ENCODE measurements around the gene LTB4R. TPM values are rescaled to one million over a fixed set of nuclear protein-coding genes. Genes with fewer than 3 reads are reported as not detected.

LTB4R gene
- total RNA-seq, 1 experiment from 2014 or later: 2.9 TPM

GRCh38 chr14:24278424-24278823, 32.9 kb upstream of the LTB4R start:
- no peak for DNase-seq (ENCODE audit: low spot score)

- DNase-seq (ENCODE audit: low spot score): no peak
Observed at GRCh38 chr14:24279301-24280186, 31.8 kb upstream of the LTB4R start.

DNA sequence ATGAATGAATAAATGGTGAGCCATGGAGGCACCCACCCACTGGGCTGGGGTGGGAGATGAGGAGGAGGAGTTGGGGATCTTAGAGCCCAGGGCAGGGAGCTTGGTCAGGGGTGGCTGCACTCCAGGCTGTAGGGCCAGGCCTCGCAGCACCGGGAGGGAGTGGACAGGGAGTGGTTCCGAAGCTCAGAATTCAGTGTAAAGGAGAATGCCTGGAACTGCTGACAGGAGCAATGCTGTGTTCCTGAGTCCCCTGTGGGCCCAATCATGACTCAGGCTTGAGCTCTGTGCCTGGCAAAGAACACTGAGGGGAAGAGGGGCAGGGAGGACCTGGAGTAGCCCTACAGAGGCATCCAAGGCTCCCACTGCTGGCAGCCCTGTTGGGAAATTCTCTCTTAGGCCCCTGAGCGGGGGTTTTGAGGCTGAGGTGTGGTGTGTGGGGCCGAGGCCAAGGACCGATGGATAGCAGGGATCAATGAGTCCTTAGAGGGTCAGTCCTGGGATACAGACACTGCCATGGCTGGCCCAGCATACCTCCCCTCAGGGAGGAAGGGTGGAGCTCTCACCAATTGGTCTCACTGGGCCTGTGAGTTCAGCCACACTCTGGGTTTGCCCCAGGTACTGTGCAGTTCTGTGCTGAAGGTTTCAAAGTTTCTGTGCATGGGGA, 30.4 kb upstream of the LTB4R start:
- no peak for DNase-seq (ENCODE audit: low spot score)

DNA sequence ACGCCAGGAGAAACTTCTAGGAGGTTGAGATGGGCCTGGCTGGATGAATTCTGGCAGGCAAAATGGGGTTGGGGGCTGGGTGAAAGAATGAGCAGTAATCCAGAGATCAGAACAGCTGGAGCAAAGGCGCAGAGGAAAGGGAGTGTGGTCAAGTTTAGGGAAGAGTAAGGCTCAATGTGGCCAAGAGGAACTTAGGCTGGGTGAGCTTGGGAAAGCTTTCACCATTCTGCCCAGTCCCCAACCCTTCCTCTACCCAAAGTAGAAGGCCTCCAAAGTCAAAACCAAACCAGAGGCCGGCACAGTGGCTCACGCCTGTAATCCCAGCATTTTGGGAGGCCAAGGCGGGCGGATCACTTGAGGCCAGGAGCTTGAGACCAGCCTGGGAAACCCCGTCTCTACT, 29.7 kb upstream of the LTB4R start:
- DNase-seq (ENCODE audit: low spot score): no peak

GRCh38 chr14:24282736-24283135, 28.6 kb upstream of the LTB4R start:
- DNase-seq (ENCODE audit: low spot score): no peak

- no peak for DNase-seq (ENCODE audit: low spot score)
Observed at GRCh38 chr14:24283796-24284460, 27.4 kb upstream of the LTB4R start.

- DNase-seq (ENCODE audit: low spot score): no peak
Observed at GRCh38 chr14:24284501-24285035, 26.7 kb upstream of the LTB4R start.

DNA sequence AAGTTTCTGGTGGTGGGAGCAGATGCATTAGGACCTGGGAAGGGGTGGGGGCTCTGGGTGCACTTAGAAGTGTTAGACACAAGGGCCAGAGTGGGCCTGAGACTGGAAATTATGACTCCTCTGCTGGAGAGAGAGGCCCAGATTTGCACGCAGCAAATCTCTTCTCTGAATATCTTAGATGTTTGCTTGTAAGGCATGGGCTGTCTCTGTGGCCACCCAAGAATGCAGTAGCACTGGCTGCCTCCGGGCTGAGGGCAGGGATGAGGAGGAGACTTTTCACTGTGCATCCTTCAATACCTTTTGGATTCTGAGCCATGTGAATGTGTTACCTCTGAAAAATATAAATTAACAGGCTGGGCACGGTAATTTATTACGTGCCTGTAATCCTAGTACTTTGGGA, 26.0 kb upstream of the LTB4R start:
- no peak for DNase-seq (ENCODE audit: low spot score)

GRCh38 chr14:24286996-24287395, 24.3 kb upstream of the LTB4R start:
- DNase-seq (ENCODE audit: low spot score): no peak

- DNase-seq (ENCODE audit: low spot score): no peak
Observed at GRCh38 chr14:24289649-24290280, 21.5 kb upstream of the LTB4R start.

GRCh38 chr14:24290746-24291145, 20.6 kb upstream of the LTB4R start:
- DNase-seq (ENCODE audit: low spot score): no peak

DNA sequence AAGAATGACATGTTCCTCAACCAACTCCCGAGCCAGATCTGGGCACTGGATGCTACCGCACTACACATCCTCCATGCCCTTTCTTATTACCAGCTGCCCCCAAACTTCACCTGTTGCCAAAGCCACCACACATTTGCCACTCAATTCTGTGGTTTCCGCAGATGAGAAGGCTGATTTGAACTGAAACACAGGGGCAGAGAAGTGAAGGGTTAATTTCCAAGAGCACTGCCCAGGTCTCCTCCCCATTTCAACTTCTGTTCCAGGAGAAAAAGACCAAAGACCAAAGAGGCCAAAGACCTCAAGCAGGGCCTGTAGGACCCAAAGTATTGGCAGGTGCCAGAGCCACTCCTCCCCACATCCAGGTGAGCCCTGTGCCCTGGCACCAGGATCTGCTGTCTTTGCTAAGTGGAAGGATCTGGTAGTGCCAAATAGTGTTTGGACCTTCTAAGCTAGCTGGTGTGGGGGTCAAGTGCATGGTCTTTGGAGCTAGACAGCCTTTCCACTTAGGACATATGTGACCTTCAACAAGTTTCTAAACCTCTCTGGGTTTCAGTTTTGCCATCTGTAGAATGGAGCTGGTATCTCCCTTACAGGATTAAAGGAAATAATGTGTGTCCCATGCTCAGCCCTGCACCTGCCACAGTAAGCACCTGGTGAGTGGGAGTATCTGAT, 19.7 kb upstream of the LTB4R start:
- DNase-seq (ENCODE audit: low spot score): no peak

DNA sequence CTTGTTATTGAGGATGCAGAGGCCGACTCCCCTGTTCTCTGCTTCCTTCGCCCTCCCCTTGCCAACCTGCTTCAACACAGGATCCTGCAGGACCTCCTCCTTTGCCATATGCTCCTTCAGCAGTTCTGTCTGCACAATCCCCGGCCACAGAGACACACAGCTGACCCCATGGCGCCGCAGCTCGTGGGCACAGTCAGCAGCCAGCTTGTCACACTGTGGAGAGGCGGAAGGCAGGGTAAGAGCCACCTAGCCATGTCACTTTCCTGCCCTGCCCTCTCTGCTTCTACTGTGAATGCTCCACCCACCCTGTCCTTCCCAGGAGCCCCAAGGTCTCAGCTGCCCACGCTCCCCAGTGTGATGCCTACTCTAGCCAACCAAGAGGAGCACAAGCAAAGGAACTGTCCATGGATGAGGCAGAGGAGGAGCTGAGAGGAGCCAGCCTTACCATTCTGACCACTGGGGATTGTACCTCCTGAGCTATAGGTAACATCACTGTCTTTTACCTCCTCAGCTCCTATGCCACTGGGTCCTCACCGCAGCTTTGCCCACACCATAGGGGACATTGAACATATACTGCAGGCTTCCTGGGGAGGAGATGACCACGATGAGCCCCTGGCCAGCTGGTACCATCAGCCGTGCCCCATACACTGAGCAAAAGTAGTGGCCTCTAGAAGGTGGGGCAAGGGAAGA, 19.0 kb upstream of the LTB4R start:
- DNase-seq (ENCODE audit: low spot score): no peak

DNA sequence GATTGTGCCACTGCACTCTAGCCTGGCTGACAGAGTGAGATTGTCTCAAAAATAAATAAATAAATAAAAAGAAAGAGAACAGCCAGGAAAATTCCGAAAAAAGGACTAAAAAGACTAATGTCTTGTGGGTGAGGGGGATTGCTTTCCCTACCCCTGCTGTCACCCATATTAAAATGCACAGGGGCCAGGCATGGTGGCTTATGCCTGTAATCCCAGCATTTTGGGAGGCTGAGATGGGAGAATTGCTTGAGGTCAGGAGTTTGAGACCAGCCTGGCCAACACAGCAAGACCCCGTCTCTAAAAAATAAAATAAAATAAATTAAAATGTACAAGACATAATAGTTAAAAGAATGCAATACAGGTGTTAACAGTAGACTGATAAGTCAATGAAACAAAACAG, 17.8 kb upstream of the LTB4R start:
- no peak for DNase-seq (ENCODE audit: low spot score)

DNA sequence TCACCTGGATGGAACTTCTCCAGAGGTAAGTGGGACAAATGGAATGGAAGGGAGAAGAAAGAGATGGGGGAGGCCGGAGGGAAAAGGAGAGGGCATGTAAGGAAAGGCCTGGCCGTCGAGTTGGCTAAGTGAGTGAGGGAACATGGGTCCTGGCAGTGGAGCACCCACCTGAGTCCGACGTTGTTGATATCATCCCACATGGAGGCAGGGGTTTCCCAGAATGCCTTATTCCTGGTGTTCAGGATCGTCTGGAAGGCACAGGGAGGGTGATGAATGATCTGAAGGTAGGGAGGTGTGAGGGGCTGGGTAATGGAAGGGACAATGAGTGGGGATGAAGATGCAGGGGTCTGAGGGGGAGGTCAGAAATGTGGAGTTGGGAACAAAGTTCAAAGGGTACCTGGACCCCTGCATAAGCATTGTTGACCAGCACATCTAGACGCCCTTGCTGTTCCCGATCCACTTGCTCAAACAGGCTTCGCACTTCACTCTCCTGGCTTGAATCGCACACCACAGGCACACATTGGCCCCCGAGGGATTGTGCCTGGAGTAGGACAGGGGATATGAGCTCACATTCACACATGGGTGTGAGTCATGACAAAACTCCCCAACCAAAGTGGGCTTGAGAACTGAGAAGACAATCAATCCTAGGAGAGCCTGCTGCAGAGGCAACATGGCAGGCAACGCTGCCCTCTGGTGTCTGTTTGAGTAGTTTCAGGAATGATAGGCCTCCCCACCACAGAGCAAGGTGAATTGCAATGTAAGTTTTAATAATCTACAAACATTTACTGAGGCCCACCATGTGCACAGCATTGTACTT, 14.8 kb upstream of the LTB4R start:
- DNase-seq (ENCODE audit: low spot score): peak; percentile 71

- no peak for DNase-seq (ENCODE audit: low spot score)
Observed at GRCh38 chr14:24297190-24297964, 13.9 kb upstream of the LTB4R start.

- DNase-seq (ENCODE audit: low spot score): peak; percentile 34
Observed at GRCh38 chr14:24298892-24299254, 12.4 kb upstream of the LTB4R start.

DNA sequence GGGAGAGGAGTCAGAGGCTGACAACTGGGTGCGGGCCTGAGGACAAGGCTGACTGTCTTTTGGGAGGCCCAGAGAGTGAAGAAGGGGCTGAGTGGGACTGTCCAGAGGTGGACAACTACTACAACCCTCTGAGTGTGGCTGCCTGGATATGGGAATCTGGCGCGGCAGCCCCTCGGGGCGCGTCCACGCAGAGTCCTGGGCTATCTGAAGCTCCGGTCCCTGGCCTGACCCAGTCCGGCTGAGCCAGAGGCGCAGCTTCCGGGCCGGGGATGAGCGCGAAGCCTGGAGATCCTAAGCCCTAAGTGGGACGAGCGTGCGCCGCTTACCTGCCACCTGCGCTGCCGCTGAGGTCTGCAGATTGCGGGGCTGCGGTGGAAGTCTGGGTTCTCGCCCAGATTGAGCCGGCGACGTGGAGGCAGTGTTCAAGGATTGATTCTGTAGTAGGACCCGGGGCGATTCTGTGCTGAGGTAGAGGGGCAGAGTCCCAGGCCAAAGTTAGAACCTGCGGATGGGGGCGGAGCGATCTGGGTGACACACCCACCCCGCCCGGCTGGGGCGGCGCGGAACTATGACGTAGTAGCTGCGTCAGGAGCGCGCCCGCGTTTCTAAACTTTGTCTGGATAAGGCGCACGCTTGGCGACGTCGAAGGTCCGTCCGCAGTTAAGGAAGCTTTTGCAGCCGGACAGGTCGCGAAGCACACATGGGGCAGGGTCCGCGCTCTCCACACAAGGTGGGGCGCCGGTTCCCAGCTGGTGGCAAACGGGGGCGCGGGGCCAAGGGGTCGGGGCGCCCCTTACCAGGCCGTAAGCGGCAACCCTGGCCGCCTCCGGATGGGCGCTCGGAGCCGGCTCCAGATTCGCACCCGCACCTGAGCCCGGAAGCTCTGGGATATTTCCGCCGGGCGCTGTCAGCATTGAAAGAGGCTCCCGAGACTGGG, 11.8 kb upstream of the LTB4R start, which contains the start of the genes DHRS1 and NOP9:
Gene DHRS1, minus strand, starts transcription at position 526 of the 937 bp plus-strand sequence. CDS start 674 bp downstream, outside the sequence.
Gene NOP9, plus strand, starts transcription at position 596 of the 937 bp plus-strand sequence. Its CDS starts 105 bp downstream, at position 701.
- DNase-seq (ENCODE audit: low spot score): peak; percentile 60
